Suprapubic skin (tissue), 3 donors: ENCODE measurements around the gene CALHM2.

ENCODE experiments used
- EP300 ChIP-seq: sonication (generic); formaldehyde crosslinking; IDR thresholded peaks from one replicate; pipeline ENCODE4 v1.6.1; 2017; ENCODE audit warnings: antibody characterized with exemption
- POLR2A ChIP-seq, 2 donors: fragments of 450-650 bp; IDR thresholded peaks; one replicate each; pipeline ENCODE4 v1.6.1; 2017; ENCODE audit warnings: antibody characterized with exemption in 2 of 2, mild to moderate bottlenecking in 2 of 2, moderate library complexity in 2 of 2
- TF ChIP-seq, protein P1 (sequence below), 2 donors: fragments of 200-600 bp in 1 of 2; fragments of 450-650 bp in 1 of 2; sonication (generic) in 1 of 2; IDR thresholded peaks; one replicate each; pipeline ENCODE4 v1.5.1; 2016 to 2019; ENCODE audit warnings: antibody characterized with exemption in 2 of 2, mild to moderate bottlenecking in 1 of 2, moderate library complexity in 1 of 2

DNA sequence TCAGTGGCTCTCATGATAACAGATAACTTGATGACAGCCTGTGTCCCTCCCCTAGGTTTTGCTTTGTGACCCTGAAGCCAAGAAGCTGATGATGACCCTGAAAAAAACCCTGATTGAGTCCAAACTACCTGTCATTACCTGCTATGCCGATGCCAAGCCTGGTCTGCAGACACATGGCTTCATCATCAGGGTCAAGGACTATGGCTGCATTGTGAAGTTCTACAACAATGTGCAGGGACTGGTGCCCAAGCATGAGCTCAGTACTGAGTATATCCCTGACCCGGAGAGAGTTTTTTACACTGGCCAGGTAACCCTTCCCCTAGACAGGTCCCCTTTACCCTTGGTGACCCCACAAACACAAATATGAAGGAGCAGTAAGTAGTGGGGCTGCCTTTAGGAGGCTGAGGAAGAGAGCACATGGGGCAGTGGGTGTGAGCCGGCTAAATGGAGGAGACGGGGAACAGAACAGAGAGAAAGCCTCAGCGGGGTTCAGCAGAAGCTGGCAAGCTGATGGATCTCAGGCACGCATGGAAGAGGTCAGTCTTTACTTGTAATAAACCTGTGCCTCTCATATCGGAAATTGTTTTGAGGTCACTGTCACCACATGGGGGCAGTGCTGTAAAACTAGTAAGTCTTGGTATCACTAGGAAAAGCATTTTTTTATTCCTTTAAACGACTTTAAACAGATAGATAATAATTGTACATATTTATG lies 35.6 kb downstream of the CALHM2 start:
- TF ChIP-seq POLR2A (IDR thresholded peaks at IDR 0.05) (no peak), EP300 (no peak)
- TF ChIP-seq, protein P1, sequence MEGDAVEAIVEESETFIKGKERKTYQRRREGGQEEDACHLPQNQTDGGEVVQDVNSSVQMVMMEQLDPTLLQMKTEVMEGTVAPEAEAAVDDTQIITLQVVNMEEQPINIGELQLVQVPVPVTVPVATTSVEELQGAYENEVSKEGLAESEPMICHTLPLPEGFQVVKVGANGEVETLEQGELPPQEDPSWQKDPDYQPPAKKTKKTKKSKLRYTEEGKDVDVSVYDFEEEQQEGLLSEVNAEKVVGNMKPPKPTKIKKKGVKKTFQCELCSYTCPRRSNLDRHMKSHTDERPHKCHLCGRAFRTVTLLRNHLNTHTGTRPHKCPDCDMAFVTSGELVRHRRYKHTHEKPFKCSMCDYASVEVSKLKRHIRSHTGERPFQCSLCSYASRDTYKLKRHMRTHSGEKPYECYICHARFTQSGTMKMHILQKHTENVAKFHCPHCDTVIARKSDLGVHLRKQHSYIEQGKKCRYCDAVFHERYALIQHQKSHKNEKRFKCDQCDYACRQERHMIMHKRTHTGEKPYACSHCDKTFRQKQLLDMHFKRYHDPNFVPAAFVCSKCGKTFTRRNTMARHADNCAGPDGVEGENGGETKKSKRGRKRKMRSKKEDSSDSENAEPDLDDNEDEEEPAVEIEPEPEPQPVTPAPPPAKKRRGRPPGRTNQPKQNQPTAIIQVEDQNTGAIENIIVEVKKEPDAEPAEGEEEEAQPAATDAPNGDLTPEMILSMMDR (IDR thresholded peaks at IDR 0.05), result peak; percentile 43 to 47
